Upper lobe of right lung (tissue), 1 donor: ENCODE measurements around the gene PIGP. TPM values are rescaled to one million over a fixed set of nuclear protein-coding genes. Genes with fewer than 3 reads are reported as not detected.

Experiments used
- ATAC-seq: fragments of 200-7000 bp; cut with Tn5 transposase; one replicate; pipeline ENCODE4 v1.9.1; 2020; ENCODE audit warnings: mild to moderate bottlenecking, moderate library complexity
- DNase-seq: peaks from one replicate; pipeline ENCODE4 v3.0.0-alpha.2; 2020
- H3K27ac ChIP-seq: fragments of 200-600 bp; one replicate; pipeline ENCODE4 v1.8.0; 2022
- H3K27me3 ChIP-seq: fragments of 200-600 bp; one replicate; pipeline ENCODE4 v1.8.0; 2022; ENCODE audit warnings: mild to moderate bottlenecking
- H3K36me3 ChIP-seq: fragments of 200-600 bp; one replicate; pipeline ENCODE4 v1.8.0; 2022
- H3K4me1 ChIP-seq: fragments of 200-600 bp; one replicate; pipeline ENCODE4 v1.8.0; 2022
- H3K4me3 ChIP-seq: fragments of 200-600 bp; one replicate; pipeline ENCODE4 v1.8.0; 2022; ENCODE audit warnings: mild to moderate bottlenecking
- H3K9me3 ChIP-seq: fragments of 200-600 bp; one replicate; pipeline ENCODE4 v1.8.0; 2022
- intact Hi-C: fragments of 100-400 bp; cut with DNase I; formaldehyde crosslinking; loops from one replicate; pipeline ENCODE4 v1.11.0; 2022
- total RNA-seq: library from RNA; stranded (reverse); fragmentation: NEBNext Ultra II Directional; extraction: Animal tissue kit (Norgen Biotek cat#: 25700); gene quantifications from one replicate; pipeline ENCODE4 v1.2.1, GENCODE V29; 2021
- TF ChIP-seq, protein P1 (sequence below): fragments of 200-600 bp; IDR thresholded peaks from one replicate; pipeline ENCODE4 v1.8.0; 2022; ENCODE audit warnings: antibody characterized with exemption
- donor health status: DM: no; HTN: yes; CAD: no; lungs with severe emphysema.

The PIGP gene
- total RNA-seq, 1 donor from 2014 or later, result 28.3 TPM

DNA sequence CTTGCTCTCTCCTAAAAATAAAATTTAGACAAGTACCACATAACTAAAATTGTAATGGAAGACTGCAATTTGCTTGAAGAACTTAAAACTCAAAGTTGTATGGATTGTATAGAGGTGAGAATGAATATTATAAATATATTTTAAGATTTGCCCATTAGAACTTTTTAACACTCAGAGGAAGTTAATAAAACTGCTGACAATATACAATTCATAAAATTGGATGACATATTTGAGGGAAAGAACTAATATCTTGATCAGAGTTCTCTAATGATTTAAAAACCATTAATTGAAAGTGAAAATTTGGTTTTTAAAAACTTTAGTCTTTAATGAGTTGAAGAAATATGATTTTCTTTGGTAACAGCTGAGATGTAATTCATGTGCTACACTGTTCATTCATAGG, 21.1 kb upstream of the PIGP start:
- TF ChIP-seq, protein P1, sequence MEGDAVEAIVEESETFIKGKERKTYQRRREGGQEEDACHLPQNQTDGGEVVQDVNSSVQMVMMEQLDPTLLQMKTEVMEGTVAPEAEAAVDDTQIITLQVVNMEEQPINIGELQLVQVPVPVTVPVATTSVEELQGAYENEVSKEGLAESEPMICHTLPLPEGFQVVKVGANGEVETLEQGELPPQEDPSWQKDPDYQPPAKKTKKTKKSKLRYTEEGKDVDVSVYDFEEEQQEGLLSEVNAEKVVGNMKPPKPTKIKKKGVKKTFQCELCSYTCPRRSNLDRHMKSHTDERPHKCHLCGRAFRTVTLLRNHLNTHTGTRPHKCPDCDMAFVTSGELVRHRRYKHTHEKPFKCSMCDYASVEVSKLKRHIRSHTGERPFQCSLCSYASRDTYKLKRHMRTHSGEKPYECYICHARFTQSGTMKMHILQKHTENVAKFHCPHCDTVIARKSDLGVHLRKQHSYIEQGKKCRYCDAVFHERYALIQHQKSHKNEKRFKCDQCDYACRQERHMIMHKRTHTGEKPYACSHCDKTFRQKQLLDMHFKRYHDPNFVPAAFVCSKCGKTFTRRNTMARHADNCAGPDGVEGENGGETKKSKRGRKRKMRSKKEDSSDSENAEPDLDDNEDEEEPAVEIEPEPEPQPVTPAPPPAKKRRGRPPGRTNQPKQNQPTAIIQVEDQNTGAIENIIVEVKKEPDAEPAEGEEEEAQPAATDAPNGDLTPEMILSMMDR, result no peak
- intact Hi-C loops, result no loop called here
- H3K27ac ChIP-seq, result no peak overlapping the region
- no peak overlapping the region for H3K4me3 ChIP-seq
- H3K9me3 ChIP-seq, result no peaks in the 10 kb centered on the region
- H3K27me3 ChIP-seq, result no peaks in the 10 kb centered on the region
- H3K36me3 ChIP-seq, result peaks cover 55% of the 10 kb centered on the region
- H3K4me1 ChIP-seq, result no peaks in the 10 kb centered on the region
- no peak for DNase-seq
- ATAC-seq, result no peak

DNA sequence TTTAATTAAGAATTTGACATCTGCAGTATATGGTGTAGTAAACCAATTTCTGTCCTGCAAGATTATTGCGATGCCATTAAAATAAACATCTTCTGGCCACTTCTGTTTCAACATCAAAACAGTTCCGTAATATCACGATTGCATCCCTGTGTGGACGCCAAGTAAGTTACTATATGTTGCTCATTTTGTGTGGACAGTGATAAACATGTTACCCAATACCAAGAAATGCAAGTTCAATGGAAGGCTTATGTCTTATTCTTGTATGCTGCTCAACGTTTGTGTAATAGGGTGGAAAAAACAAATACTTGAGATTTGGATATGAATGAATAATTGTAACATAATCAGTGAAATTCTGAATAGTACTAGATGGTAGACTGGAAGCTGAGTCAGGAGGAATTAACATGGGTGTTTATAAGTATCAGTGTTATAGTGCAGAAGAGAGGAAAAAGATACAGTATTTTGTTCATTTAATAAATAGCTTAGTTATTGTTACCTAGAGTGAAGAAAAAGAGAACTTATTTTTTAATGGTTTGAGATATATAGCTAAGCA, 15.4 kb upstream of the PIGP start:
- no peaks in the 10 kb centered on the region for H3K9me3 ChIP-seq
- no peak overlapping the region for H3K27ac ChIP-seq
- TF ChIP-seq, protein P1, result no peak
- no peaks in the 10 kb centered on the region for H3K27me3 ChIP-seq
- peaks cover 16% of the 10 kb centered on the region for H3K36me3 ChIP-seq
- ATAC-seq (no peak), DNase-seq (no peak)
- no peak overlapping the region for H3K4me3 ChIP-seq
- intact Hi-C loops, result no loop called here
- peaks cover 9% of the 10 kb centered on the region for H3K4me1 ChIP-seq

DNA sequence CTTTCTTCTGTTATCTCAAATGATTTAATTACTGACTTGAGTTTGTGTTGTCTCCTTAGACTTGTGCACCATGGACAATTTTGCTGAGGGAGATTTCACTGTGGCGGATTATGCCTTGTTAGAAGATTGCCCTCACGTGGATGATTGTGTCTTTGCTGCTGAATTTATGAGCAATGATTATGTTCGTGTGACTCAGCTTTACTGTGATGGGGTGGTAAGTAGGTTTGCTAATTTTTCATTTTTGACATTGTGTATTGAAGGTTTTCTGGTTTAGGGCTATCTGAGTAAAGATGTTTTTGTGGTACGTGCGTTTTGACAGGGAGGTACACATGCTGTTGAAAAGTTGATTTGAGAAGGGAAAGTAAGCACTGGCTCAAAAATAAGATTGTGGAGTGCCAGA, 14.3 kb upstream of the PIGP start:
- Histone ChIP-seq H3K9me3 (no peaks in the 10 kb centered on the region), H3K4me3 (no peak overlapping the region), H3K4me1 (peaks cover 14% of the 10 kb centered on the region), H3K27ac (no peak overlapping the region), H3K36me3 (peaks cover 12% of the 10 kb centered on the region), H3K27me3 (no peaks in the 10 kb centered on the region)
- TF ChIP-seq, protein P1, result peak; percentile 17
- no peak for DNase-seq
- ATAC-seq, result no peak
- intact Hi-C loops, result no loop called here

DNA sequence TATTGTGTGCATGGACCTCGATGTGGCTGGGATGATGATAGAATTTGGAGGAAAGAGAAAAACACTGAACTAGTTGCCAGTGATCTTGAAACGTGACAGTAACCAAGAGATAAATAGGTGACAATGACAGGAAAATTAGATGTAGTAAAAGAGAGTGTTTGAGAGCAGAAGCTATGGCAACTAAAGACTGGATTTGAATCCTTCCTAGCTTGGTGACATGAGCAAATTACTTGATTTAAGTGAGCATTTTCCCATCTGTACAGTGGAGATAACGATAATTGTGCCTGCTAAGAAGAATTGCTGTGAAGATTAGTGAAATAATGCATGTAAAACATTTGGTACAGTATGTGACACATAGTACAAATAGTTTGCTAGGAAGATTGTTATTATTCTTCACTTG, 12.9 kb upstream of the PIGP start:
- no peak overlapping the region for H3K27ac ChIP-seq
- ATAC-seq (no peak), DNase-seq (no peak)
- intact Hi-C loops, result no loop called here
- TF ChIP-seq, protein P1, result no peak
- peaks cover 14% of the 10 kb centered on the region for H3K4me1 ChIP-seq
- no peaks in the 10 kb centered on the region for H3K9me3 ChIP-seq
- H3K4me3 ChIP-seq, result no peak overlapping the region
- H3K27me3 ChIP-seq, result no peaks in the 10 kb centered on the region
- peaks cover 4% of the 10 kb centered on the region for H3K36me3 ChIP-seq

DNA sequence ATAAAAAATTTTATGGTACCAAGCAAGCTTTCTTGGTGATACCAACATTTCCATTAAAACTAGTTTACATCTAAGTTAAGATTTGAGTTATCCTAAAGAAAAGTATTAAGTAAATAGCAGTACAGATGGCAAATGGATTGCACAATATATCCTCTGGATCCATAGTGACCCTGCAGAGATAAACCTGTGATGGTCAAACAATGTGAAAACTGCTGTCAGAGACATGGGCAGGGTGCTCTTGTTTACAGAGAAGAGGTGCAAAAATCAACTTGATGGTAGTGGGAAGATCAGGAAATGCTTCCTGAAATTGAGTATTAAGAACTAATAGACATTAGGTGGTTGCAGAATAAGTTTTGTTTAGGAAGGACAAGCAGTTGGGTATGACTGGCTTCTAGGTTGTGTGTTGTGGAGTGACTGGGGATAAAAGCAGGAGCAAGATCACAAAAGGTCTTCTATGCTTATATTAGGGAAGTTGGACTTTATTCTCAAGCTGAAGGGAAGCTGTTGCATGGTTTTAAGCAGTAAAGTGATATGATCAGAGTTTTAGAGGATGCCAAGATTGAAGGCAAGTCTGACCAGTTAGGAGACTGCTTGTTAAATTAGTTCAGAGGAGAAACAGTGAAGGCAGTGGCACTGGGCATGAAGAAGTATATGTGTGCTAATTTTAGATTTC, 10.1 kb upstream of the PIGP start:
- H3K9me3 ChIP-seq, result no peaks in the 10 kb centered on the region
- intact Hi-C loops, result no loop called here
- H3K4me3 ChIP-seq, result no peak overlapping the region
- no peak for ATAC-seq
- no peak for DNase-seq
- H3K27me3 ChIP-seq, result no peaks in the 10 kb centered on the region
- TF ChIP-seq, protein P1, result no peak
- peaks cover 14% of the 10 kb centered on the region for H3K4me1 ChIP-seq
- no peaks in the 10 kb centered on the region for H3K36me3 ChIP-seq
- no peak overlapping the region for H3K27ac ChIP-seq

DNA sequence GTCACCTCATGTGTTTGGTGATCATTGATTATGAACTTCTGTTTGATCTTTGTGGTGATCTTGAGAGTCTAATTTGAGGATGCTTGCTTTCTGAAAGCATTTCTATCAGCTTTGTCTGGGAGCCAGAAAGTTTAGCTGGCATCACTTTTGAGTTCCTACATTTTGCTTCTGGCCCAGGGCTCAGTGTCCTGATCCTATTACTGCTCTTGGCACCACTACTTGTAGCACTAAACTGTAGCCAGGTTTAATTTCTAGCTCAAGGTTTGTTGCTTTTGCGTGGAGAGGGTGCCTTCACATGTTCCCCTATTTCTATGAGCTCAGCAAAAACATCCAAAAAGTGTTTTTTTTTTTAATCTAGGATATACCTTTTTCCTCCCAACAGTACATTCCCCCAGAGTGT, 9.5 kb upstream of the PIGP start:
- intact Hi-C loops, result no loop called here
- DNase-seq, result no peak
- peaks cover 14% of the 10 kb centered on the region for H3K4me1 ChIP-seq
- H3K9me3 ChIP-seq, result no peaks in the 10 kb centered on the region
- no peaks in the 10 kb centered on the region for H3K36me3 ChIP-seq
- H3K4me3 ChIP-seq, result no peak overlapping the region
- no peak for ATAC-seq
- TF ChIP-seq, protein P1, result no peak
- no peak overlapping the region for H3K27ac ChIP-seq
- no peaks in the 10 kb centered on the region for H3K27me3 ChIP-seq
